ENCODE measurements around the gene EPHA8.

- TF ChIP-seq CREM (IDR thresholded peaks at IDR 0.05; ENCODE audit: low read depth) (no peak), MXD1 (CRISPR knock-in tag; IDR thresholded peaks at IDR 0.05; ENCODE audit: borderline replicate concordance, poor library complexity, severe bottlenecking) (no peak), TSC22D4 (tag; IDR thresholded peaks at IDR 0.05) (no peak), E2F6 (IDR thresholded peaks at IDR 0.05; ENCODE audit: borderline replicate concordance in 1 of 2, extremely low read depth in 1 of 2, insufficient read depth in 1 of 2, insufficient read length in 1 of 2, low read depth in 1 of 2, low read length in 1 of 2, poor library complexity in 1 of 2, severe bottlenecking in 1 of 2) (no peak), TCF7 (IDR thresholded peaks at IDR 0.05; ENCODE audit: borderline replicate concordance) (no peak), SMARCB1 (IDR thresholded peaks at IDR 0.05; ENCODE audit: insufficient read length, low read depth) (no peak), MTA1 (IDR thresholded peaks at IDR 0.05; ENCODE audit: borderline replicate concordance) (no peak)
- TF ChIP-seq, protein P1, sequence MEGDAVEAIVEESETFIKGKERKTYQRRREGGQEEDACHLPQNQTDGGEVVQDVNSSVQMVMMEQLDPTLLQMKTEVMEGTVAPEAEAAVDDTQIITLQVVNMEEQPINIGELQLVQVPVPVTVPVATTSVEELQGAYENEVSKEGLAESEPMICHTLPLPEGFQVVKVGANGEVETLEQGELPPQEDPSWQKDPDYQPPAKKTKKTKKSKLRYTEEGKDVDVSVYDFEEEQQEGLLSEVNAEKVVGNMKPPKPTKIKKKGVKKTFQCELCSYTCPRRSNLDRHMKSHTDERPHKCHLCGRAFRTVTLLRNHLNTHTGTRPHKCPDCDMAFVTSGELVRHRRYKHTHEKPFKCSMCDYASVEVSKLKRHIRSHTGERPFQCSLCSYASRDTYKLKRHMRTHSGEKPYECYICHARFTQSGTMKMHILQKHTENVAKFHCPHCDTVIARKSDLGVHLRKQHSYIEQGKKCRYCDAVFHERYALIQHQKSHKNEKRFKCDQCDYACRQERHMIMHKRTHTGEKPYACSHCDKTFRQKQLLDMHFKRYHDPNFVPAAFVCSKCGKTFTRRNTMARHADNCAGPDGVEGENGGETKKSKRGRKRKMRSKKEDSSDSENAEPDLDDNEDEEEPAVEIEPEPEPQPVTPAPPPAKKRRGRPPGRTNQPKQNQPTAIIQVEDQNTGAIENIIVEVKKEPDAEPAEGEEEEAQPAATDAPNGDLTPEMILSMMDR (IDR thresholded peaks at IDR 0.05 in 2 of 3, conservative IDR thresholded peaks at IDR 0.05 in 1 of 3; ENCODE audit: insufficient read depth in 2 of 3, low read depth in 1 of 3, low read length in 3 of 3): no peak
Observed at GRCh38 chr1:22625262-22625925, 62.1 kb downstream of the EPHA8 start.

Data from K562 (cell line).